SK-N-SH treated with all-trans-retinoic acid at 6 μM for 48 hours (cell line): ENCODE measurements around the gene CRISPLD2.

Source experiments
- ATAC-seq: fragments of 200-7000 bp; cut with Tn5 transposase; 3 replicates; pipeline ENCODE4 v1.9.1; 2020; ENCODE audit warnings: mild to moderate bottlenecking, moderate library complexity
- ARNTL ChIP-seq: fragments of 450-650 bp; formaldehyde crosslinking; IDR thresholded peaks from 2 replicates; pipeline ENCODE4 v1.5.0; 2020; ENCODE audit warnings: low read depth, mild to moderate bottlenecking, moderate library complexity, borderline replicate concordance
- BACH2 ChIP-seq: fragments of 250-450 bp; sonication (Bioruptor Pico); IDR thresholded peaks from 2 replicates; pipeline ENCODE4 v1.9.0; 2021; ENCODE audit warnings: mild to moderate bottlenecking, borderline replicate concordance
- CSDC2 ChIP-seq: fragments of 250-450 bp; sonication (Bioruptor Pico); IDR thresholded peaks from 2 replicates; pipeline ENCODE4 v1.5.0; 2020; ENCODE audit warnings: mild to moderate bottlenecking, moderate library complexity
- ESRRG ChIP-seq: fragments of 250-450 bp; sonication (Bioruptor Pico); IDR thresholded peaks from 2 replicates; pipeline ENCODE4 v1.6.1; 2021; ENCODE audit warnings: mild to moderate bottlenecking
- GLIS3 ChIP-seq: fragments of 250-450 bp; sonication (Bioruptor Pico); IDR thresholded peaks from 2 replicates; pipeline ENCODE4 v1.5.0; 2020; ENCODE audit warnings: mild to moderate bottlenecking, moderate library complexity
- PPARA ChIP-seq: fragments of 250-450 bp; sonication (Bioruptor Pico); IDR thresholded peaks from 2 replicates; pipeline ENCODE4 v1.5.0; 2020; ENCODE audit warnings: mild to moderate bottlenecking, borderline replicate concordance
- RARB ChIP-seq: fragments of 250-450 bp; sonication (Bioruptor Pico); IDR thresholded peaks from 2 replicates; pipeline ENCODE4 v1.8.0; 2021; ENCODE audit warnings: mild to moderate bottlenecking, moderate library complexity
- SNAI2 ChIP-seq: fragments of 250-450 bp; sonication (Bioruptor Pico); IDR thresholded peaks from 2 replicates; pipeline ENCODE4 v1.5.0; 2020; ENCODE audit warnings: mild to moderate bottlenecking, moderate library complexity
- TCF4 ChIP-seq: fragments of 250-450 bp; sonication (Bioruptor Pico); IDR thresholded peaks from 2 replicates; pipeline ENCODE4 v1.8.0; 2021; ENCODE audit warnings: mild to moderate bottlenecking, moderate library complexity, borderline replicate concordance
- TOX ChIP-seq: fragments of 250-450 bp; sonication (Bioruptor Pico); IDR thresholded peaks from 2 replicates; pipeline ENCODE4 v1.8.0; 2021; ENCODE audit warnings: mild to moderate bottlenecking, moderate library complexity, borderline replicate concordance
- ZC3H10 ChIP-seq: fragments of 250-450 bp; sonication (Bioruptor Pico); IDR thresholded peaks from 2 replicates; pipeline ENCODE4 v1.5.1; 2021; ENCODE audit warnings: mild to moderate bottlenecking, moderate library complexity
- ZFP3 ChIP-seq: fragments of 250-450 bp; sonication (Bioruptor Pico); IDR thresholded peaks from 2 replicates; pipeline ENCODE4 v1.5.0; 2020; ENCODE audit warnings: mild to moderate bottlenecking, moderate library complexity
- ZNF565 ChIP-seq: fragments of 450-650 bp; formaldehyde crosslinking; conservative IDR thresholded peaks from 2 replicates; pipeline ENCODE4 v1.5.0; 2020; ENCODE audit warnings: low read depth, mild to moderate bottlenecking, moderate library complexity
- ZNF70 ChIP-seq: fragments of 450-650 bp; formaldehyde crosslinking; IDR thresholded peaks from 2 replicates; pipeline ENCODE4 v1.5.0; 2020; ENCODE audit warnings: mild to moderate bottlenecking, moderate library complexity
- ZNF8 ChIP-seq: fragments of 450-650 bp; formaldehyde crosslinking; IDR thresholded peaks from 2 replicates; pipeline ENCODE4 v1.5.0; 2020; ENCODE audit warnings: mild to moderate bottlenecking, moderate library complexity
- TF ChIP-seq, protein P1 (sequence below): fragments of 250-450 bp; sonication (Bioruptor Pico); IDR thresholded peaks from 2 replicates; pipeline ENCODE4 v1.5.0; 2020; ENCODE audit warnings: mild to moderate bottlenecking, moderate library complexity
- TF ChIP-seq, protein P2 (sequence below): fragments of 250-450 bp; sonication (Bioruptor Pico); IDR thresholded peaks from 2 replicates; pipeline ENCODE4 v1.5.1; 2020; ENCODE audit warnings: low read depth, mild to moderate bottlenecking, moderate library complexity
- TF ChIP-seq, protein P3 (sequence below): fragments of 250-450 bp; sonication (Bioruptor Pico); IDR thresholded peaks from 2 replicates; pipeline ENCODE4 v1.8.0; 2020; ENCODE audit warnings: mild to moderate bottlenecking, moderate library complexity, borderline replicate concordance
- TF ChIP-seq, protein P4 (sequence below): fragments of 250-450 bp; sonication (Bioruptor Pico); IDR thresholded peaks from 2 replicates; pipeline ENCODE4 v1.5.1; 2021; ENCODE audit warnings: mild to moderate bottlenecking, moderate library complexity
- TF ChIP-seq, protein P5 (sequence below): fragments of 250-450 bp; sonication (Bioruptor Pico); IDR thresholded peaks from 2 replicates; pipeline ENCODE4 v1.8.0; 2021; ENCODE audit warnings: low read depth, mild to moderate bottlenecking, moderate library complexity, borderline replicate concordance

CRISPLD2 gene

DNA sequence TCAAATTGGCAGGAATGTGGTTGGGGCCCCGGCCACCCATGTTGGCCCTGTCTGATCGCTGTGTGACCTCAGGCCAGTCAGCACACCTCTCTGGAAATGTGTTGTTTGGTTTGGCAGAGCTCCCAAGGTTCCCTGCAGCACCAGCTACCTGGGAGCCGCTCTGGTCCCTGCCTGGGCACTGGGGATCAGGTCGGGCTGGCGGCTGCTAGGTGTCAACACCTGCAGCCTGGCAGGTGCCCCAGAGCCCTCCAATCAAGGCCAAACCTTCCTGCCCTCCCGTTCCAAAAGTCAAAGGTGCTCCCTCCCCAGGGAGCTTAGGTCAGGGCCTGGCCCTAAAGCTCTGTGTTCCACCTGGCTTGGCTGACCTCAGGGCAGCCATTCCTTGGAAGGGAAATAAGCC lies 135.6 kb downstream of the CRISPLD2 start:
- no peak for ATAC-seq
- no peak for TF ChIP-seq ARNTL (CRISPR knock-in tag)
- no peak for TF ChIP-seq PPARA (CRISPR knock-in tag)
- TF ChIP-seq TOX (CRISPR knock-in tag), result no peak
- no peak for TF ChIP-seq TCF4 (CRISPR knock-in tag)
- TF ChIP-seq, protein P1, sequence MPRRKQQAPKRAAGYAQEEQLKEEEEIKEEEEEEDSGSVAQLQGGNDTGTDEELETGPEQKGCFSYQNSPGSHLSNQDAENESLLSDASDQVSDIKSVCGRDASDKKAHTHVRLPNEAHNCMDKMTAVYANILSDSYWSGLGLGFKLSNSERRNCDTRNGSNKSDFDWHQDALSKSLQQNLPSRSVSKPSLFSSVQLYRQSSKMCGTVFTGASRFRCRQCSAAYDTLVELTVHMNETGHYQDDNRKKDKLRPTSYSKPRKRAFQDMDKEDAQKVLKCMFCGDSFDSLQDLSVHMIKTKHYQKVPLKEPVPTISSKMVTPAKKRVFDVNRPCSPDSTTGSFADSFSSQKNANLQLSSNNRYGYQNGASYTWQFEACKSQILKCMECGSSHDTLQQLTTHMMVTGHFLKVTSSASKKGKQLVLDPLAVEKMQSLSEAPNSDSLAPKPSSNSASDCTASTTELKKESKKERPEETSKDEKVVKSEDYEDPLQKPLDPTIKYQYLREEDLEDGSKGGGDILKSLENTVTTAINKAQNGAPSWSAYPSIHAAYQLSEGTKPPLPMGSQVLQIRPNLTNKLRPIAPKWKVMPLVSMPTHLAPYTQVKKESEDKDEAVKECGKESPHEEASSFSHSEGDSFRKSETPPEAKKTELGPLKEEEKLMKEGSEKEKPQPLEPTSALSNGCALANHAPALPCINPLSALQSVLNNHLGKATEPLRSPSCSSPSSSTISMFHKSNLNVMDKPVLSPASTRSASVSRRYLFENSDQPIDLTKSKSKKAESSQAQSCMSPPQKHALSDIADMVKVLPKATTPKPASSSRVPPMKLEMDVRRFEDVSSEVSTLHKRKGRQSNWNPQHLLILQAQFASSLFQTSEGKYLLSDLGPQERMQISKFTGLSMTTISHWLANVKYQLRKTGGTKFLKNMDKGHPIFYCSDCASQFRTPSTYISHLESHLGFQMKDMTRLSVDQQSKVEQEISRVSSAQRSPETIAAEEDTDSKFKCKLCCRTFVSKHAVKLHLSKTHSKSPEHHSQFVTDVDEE (CRISPR knock-in tag), result no peak
- TF ChIP-seq, protein P2, sequence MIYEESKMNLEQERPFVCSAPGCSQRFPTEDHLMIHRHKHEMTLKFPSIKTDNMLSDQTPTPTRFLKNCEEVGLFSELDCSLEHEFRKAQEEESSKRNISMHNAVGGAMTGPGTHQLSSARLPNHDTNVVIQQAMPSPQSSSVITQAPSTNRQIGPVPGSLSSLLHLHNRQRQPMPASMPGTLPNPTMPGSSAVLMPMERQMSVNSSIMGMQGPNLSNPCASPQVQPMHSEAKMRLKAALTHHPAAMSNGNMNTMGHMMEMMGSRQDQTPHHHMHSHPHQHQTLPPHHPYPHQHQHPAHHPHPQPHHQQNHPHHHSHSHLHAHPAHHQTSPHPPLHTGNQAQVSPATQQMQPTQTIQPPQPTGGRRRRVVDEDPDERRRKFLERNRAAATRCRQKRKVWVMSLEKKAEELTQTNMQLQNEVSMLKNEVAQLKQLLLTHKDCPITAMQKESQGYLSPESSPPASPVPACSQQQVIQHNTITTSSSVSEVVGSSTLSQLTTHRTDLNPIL (CRISPR knock-in tag), result no peak
- TF ChIP-seq ZNF565 (CRISPR knock-in tag), result no peak
- TF ChIP-seq BACH2 (CRISPR knock-in tag), result no peak
- no peak for TF ChIP-seq SNAI2 (CRISPR knock-in tag)

DNA sequence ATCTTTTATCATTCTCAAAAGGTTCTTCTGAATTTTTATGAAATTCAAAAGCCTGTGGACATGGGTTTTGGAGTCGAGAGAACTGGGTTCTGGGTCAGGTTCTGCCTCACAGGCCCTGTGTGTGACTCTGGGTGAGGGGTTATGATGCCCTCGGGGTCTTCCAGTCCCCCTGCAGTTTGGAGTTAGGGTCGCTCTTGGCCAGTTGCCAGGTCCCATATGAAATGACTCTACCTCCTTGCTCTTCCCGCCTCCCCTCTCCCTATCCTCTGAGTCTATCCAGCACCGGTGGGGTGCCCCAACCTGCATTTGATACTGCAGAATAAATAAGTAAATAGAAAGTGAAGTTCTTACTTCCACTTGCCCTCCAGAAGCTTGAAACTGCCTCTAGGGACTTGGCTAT lies 137.4 kb downstream of the CRISPLD2 start:
- ATAC-seq, result no peak
- TF ChIP-seq ARNTL (CRISPR knock-in tag) (no peak), GLIS3 (CRISPR knock-in tag) (no peak), ZC3H10 (no peak), CSDC2 (CRISPR knock-in tag) (no peak), SNAI2 (CRISPR knock-in tag) (no peak), BACH2 (CRISPR knock-in tag) (no peak), ZNF70 (CRISPR knock-in tag) (no peak), ZNF8 (CRISPR knock-in tag) (no peak), ZFP3 (no peak), TCF4 (CRISPR knock-in tag) (no peak)
- TF ChIP-seq, protein P2 (CRISPR knock-in tag), result no peak
- TF ChIP-seq, protein P1 (CRISPR knock-in tag), result no peak
- TF ChIP-seq, protein P3, sequence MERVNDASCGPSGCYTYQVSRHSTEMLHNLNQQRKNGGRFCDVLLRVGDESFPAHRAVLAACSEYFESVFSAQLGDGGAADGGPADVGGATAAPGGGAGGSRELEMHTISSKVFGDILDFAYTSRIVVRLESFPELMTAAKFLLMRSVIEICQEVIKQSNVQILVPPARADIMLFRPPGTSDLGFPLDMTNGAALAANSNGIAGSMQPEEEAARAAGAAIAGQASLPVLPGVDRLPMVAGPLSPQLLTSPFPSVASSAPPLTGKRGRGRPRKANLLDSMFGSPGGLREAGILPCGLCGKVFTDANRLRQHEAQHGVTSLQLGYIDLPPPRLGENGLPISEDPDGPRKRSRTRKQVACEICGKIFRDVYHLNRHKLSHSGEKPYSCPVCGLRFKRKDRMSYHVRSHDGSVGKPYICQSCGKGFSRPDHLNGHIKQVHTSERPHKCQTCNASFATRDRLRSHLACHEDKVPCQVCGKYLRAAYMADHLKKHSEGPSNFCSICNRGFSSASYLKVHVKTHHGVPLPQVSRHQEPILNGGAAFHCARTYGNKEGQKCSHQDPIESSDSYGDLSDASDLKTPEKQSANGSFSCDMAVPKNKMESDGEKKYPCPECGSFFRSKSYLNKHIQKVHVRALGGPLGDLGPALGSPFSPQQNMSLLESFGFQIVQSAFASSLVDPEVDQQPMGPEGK (CRISPR knock-in tag), result no peak
- TF ChIP-seq, protein P4, sequence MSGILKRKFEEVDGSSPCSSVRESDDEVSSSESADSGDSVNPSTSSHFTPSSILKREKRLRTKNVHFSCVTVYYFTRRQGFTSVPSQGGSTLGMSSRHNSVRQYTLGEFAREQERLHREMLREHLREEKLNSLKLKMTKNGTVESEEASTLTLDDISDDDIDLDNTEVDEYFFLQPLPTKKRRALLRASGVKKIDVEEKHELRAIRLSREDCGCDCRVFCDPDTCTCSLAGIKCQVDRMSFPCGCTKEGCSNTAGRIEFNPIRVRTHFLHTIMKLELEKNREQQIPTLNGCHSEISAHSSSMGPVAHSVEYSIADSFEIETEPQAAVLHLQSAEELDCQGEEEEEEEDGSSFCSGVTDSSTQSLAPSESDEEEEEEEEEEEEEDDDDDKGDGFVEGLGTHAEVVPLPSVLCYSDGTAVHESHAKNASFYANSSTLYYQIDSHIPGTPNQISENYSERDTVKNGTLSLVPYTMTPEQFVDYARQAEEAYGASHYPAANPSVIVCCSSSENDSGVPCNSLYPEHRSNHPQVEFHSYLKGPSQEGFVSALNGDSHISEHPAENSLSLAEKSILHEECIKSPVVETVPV, result no peak

DNA sequence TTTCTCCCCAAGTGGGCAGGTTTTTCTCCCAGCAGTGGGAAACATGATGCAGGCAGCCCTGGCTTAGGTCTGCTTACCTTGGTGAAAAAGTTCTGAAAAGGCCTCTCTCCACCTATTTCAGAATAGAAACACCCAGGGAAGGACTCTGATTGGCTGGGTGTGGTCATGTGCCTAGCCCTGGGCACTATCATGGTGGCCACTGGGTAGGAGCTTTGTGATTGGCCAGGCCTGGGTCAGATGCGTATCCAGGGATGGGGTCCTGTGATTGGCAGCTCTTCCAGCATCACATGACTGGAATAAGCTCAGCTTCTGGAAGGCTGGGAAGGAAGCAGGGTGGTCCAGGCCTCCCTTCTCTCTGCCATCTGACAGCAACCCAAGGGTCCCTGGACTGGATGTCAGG lies 138.0 kb downstream of the CRISPLD2 start:
- no peak for ATAC-seq
- TF ChIP-seq ESRRG (CRISPR knock-in tag) (no peak), TOX (CRISPR knock-in tag) (no peak), PPARA (CRISPR knock-in tag) (no peak), CSDC2 (CRISPR knock-in tag) (no peak), ZNF8 (CRISPR knock-in tag) (no peak), SNAI2 (CRISPR knock-in tag) (no peak), RARB (CRISPR knock-in tag) (no peak), BACH2 (CRISPR knock-in tag) (no peak)
- TF ChIP-seq, protein P5, sequence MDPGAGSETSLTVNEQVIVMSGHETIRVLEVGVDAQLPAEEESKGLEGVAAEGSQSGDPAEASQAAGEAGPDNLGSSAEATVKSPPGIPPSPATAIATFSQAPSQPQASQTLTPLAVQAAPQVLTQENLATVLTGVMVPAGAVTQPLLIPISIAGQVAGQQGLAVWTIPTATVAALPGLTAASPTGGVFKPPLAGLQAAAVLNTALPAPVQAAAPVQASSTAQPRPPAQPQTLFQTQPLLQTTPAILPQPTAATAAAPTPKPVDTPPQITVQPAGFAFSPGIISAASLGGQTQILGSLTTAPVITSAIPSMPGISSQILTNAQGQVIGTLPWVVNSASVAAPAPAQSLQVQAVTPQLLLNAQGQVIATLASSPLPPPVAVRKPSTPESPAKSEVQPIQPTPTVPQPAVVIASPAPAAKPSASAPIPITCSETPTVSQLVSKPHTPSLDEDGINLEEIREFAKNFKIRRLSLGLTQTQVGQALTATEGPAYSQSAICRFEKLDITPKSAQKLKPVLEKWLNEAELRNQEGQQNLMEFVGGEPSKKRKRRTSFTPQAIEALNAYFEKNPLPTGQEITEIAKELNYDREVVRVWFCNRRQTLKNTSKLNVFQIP (CRISPR knock-in tag), result no peak
- TF ChIP-seq, protein P4, result no peak
